ENCODE results near the gene TNPO3. TPM values are rescaled to one million over a fixed set of nuclear protein-coding genes. Genes with fewer than 3 reads are reported as not detected.
"Not testable (repeated sequence)": the region's sequence is repeated elsewhere in the genome, so short reads cannot be mapped to it uniquely, and the experiment has no call there.

Gene TNPO3
- total RNA-seq, 1 experiment from 2014 or later = 71.1 TPM

GRCh38 chr7:129072479-129073011, 17.6 kb upstream of the TNPO3 start:
- DNase-seq (ENCODE audit: low read depth) = no peak

- DNase-seq (ENCODE audit: low read depth) = no peak
These were observed 14.1 kb upstream of the TNPO3 start for GRCh38 chr7:129069021-129069420.

GRCh38 chr7:129067943-129068548, 13.1 kb upstream of the TNPO3 start:
- DNase-seq (ENCODE audit: low read depth) = no peak

GRCh38 chr7:129067132-129067561, 12.2 kb upstream of the TNPO3 start:
- not testable (repeated sequence) for DNase-seq (ENCODE audit: low read depth)

- DNase-seq (ENCODE audit: low read depth) = peak; percentile 84
These were observed 11.6 kb upstream of the TNPO3 start for GRCh38 chr7:129066290-129067131.

GRCh38 chr7:129055861-129056464, 1.1 kb upstream of the TNPO3 start:
- DNase-seq (ENCODE audit: low read depth) = no peak

- no peak for DNase-seq (ENCODE audit: low read depth)
These were observed 444 bp upstream of the TNPO3 start for GRCh38 chr7:129055294-129055816.

- peak; percentile 29 for DNase-seq (ENCODE audit: low read depth)
These were observed 923 bp downstream of the TNPO3 start for GRCh38 chr7:129053938-129054437.

- no peak for DNase-seq (ENCODE audit: low read depth)
These were observed 2.5 kb downstream of the TNPO3 start for GRCh38 chr7:129052441-129052840.

GRCh38 chr7:129051459-129051858, 3.5 kb downstream of the TNPO3 start:
- DNase-seq (ENCODE audit: low read depth) = not testable (repeated sequence)

GRCh38 chr7:129047761-129048160, 7.2 kb downstream of the TNPO3 start:
- DNase-seq (ENCODE audit: low read depth) = peak; percentile 51

GRCh38 chr7:129045682-129046081, 9.2 kb downstream of the TNPO3 start:
- DNase-seq (ENCODE audit: low read depth) = no peak

- no peak for DNase-seq (ENCODE audit: low read depth)
These were observed 11.9 kb downstream of the TNPO3 start for GRCh38 chr7:129043012-129043411.

GRCh38 chr7:129041142-129042085, 13.5 kb downstream of the TNPO3 start:
- peak; percentile 21 for DNase-seq (ENCODE audit: low read depth)

- not testable (repeated sequence) for DNase-seq (ENCODE audit: low read depth)
These were observed 16.4 kb downstream of the TNPO3 start for GRCh38 chr7:129038468-129038867.

- no peak for DNase-seq (ENCODE audit: low read depth)
These were observed 17.3 kb downstream of the TNPO3 start for GRCh38 chr7:129037585-129037984.

- no peak for DNase-seq (ENCODE audit: low read depth)
These were observed 22.9 kb downstream of the TNPO3 start for GRCh38 chr7:129032017-129032416.

- no peak for DNase-seq (ENCODE audit: low read depth)
These were observed 24.5 kb downstream of the TNPO3 start for GRCh38 chr7:129030440-129030839.

- DNase-seq (ENCODE audit: low read depth) = no peak
These were observed 30.8 kb downstream of the TNPO3 start for GRCh38 chr7:129024125-129024524.

GRCh38 chr7:129021656-129022055, 33.3 kb downstream of the TNPO3 start:
- DNase-seq (ENCODE audit: low read depth) = no peak

All from LHCN-M2 (cell line).